ENCODE measurements around the gene ZNF74. TPM values are rescaled to one million over a fixed set of nuclear protein-coding genes. Genes with fewer than 3 reads are reported as not detected.
"Not testable (repeated sequence)": the region's sequence is repeated elsewhere in the genome, so short reads cannot be mapped to it uniquely, and the experiment has no call there.

Gene ZNF74
- 10 to 100 TPM in 1 of 2 donors, 1 to 10 TPM in 1; 6.4 to 10.0 TPM for total RNA-seq

DNA sequence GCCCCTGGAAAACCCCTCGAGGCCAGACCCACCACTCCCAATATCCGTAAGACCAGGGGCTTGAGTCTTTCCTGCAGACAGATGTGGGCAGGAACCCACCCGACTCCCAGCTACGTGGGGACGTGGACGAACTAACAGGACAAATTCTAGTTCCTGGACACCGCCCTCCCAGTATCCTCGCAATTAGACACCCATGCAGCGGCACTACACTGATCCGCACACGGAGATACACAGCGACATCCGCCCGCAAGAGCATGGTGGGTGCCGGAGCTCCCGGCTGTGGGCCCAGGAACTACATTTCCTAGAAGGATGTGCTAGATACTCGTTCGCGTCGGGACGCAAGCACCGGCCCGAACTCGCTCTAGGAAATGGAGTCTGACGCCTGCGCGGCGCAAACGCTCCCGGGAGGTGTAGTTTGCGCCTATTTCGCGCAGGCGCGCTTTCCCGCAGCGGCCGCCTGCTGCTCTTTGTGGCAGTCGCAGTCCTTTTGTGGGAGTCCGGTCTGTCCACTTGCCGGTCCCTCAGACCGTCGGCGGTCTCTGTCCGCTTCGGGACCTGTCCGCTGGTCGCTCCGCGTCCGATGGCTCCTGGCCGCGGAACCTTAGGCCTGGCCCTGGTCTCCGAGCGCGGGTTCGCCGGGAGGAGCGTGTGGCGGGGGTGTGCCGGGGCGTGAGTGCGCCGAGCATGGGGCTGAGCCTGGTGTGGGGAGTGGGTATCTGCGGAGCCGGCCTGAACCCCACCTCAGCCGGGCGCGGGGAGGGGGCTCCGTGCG lies at the start of gene ZNF74:
Gene ZNF74 (plus strand): TSS at position 447 of the 772 bp plus-strand sequence. CDS start 478 bp downstream, outside the sequence.
- peak; percentile 94 for ATAC-seq (replicated peaks)
- Mint-ChIP-seq H3K27me3 (no peaks in the 10 kb centered on the region), H3K27ac (peak within 1 kb of the TSS; percentile 89), H3K4me3 (peak within 1 kb of the TSS; percentile 86), H3K36me3 (ENCODE audit: low read depth) (no peaks in the 10 kb centered on the region), H3K4me1 (peaks cover 6% of the 10 kb centered on the region), H3K9me3 (no peaks in the 10 kb centered on the region)

DNA sequence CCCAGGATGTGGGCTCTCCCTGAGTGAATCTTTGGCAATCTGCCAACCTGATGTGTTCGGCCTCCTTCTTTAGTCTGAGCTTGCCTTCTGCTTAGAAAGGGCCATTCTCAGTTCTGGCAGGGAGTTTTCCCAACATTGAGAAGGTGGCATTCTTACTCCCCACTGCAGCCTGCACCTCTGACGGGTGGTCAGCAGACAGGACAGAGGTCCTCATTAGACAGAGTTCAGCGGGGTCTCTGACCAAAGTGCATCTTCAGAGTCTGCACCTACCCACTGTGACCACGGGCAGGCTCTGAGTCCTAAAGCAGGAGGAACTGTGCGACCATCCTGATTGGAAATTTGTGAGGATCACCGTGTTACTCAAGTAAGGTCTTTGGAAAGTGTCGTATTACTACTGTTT lies 47.4 kb upstream of the ZNF74 start:
- ATAC-seq (replicated peaks); H3K27ac Mint-ChIP-seq; H3K4me3 Mint-ChIP-seq; H3K9me3 Mint-ChIP-seq; H3K4me1 Mint-ChIP-seq; H3K36me3 Mint-ChIP-seq (ENCODE audit: low read depth); H3K27me3 Mint-ChIP-seq: not testable (repeated sequence)

DNA sequence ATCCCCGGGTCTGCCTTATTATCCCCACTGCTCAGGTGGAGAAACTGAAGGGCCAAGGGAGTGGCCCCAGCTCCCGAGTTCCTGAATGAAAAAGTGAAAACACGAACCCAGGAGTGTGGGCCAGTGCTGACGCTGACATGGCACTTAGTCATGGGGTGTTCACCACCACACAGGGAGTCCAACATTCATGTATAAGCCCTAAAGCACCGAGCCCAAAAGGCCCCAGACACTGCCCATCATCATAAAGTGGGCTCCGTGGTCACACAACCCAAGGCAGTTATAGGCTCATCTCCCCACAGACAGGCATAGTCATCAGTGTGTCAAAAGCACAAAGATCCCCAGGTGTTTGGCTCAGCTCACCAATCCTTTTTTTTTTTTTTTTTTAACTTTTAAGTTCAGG lies 41.4 kb upstream of the ZNF74 start:
- not testable (repeated sequence) for ATAC-seq (replicated peaks); H3K27me3 Mint-ChIP-seq; H3K4me3 Mint-ChIP-seq; H3K27ac Mint-ChIP-seq; H3K36me3 Mint-ChIP-seq (ENCODE audit: low read depth); H3K9me3 Mint-ChIP-seq; H3K4me1 Mint-ChIP-seq

DNA sequence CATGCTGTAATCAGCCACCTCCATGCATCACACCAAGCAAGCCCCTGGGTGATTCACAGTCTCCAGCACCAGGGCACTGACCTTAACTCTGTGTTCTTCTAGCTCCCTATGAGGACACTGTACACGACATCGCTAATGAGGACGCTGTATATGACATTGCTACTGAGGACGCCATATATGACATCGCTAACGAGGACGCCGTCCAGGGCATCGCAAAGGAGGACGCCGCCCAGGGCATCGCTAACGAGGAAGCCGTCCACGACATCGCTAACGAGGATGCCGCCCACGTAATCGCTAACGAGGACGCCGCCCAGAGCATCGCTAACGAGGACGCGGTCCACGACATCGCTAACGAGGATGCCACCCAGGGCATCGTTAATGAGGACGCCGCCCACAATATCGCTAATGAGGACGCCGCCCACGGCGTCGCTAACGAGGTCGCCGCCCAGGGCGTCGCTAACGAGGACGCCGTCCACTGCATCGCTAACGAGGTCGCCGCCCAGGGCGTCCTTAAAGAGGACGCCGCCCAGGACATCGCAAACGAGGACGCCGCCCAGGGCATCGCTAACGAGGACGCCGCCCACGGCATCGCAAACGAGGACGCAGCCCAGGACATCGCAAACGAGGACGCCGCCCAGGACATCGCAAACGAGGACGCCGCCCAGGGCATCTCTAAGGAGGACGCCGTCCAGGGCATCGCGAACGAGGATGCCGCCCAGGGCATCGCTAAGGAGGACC lies 39.5 kb upstream of the ZNF74 start:
- Mint-ChIP-seq H3K4me3 (no peak overlapping the region), H3K4me1 (no peaks in the 10 kb centered on the region), H3K36me3 (ENCODE audit: low read depth) (no peaks in the 10 kb centered on the region), H3K27me3 (no peaks in the 10 kb centered on the region), H3K27ac (no peak overlapping the region), H3K9me3 (no peaks in the 10 kb centered on the region)
- no peak for ATAC-seq (replicated peaks)

DNA sequence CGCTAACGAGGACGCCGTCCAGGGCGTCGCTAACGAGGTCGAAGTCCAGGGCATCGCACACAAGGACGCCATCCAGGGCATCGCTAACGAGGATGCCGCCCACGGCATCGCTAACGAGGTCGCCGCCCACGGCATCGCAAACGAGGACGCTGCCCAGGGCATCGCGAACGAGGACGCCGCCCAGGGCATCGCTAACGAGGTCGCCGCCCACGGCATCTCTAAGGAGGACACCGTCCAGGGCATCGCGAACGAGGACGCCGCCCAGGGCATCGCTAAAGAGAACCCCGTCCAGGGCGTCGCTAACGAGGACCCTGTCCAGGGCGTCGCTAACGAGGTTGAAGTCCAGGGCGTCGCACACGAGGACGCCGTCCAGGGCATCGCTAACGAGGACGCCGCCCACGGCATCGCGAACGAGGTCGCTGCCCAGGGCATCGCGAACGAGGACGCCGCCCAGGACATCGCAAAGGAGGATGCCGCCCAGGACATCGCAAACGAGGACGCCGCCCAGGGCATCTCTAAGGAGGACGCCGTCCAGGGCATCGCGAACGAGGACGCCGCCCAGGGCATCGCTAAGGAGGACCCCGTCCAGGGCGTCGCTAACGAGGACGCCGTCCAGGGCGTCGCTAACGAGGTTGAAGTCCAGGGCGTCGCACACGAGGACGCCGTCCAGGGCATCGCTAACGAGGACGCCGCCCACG lies 37.9 kb upstream of the ZNF74 start:
- H3K4me1 Mint-ChIP-seq; H3K4me3 Mint-ChIP-seq; H3K9me3 Mint-ChIP-seq; H3K27me3 Mint-ChIP-seq; H3K36me3 Mint-ChIP-seq (ENCODE audit: low read depth); H3K27ac Mint-ChIP-seq; ATAC-seq (replicated peaks): not testable (repeated sequence)

DNA sequence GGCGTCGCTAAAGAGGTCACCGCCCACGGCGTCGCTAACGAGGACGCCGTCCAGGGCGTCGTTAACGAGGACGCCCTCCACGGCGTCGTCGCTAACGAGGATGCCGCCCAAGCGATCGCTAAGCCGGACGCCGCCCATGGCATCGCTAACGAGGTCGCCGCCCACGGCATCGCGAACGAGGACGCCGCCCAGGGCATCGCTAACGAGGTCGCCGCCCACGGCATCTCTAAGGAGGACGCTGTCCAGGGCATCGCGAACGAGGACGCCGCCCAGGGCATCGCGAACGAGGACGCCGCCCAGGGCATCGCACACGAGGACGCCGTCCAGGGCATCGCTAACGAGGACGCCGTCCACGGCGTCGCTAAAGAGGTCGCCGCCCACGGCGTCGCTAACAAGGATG lies 37.0 kb upstream of the ZNF74 start:
- not testable (repeated sequence) for H3K4me3 Mint-ChIP-seq; ATAC-seq (replicated peaks); H3K27me3 Mint-ChIP-seq; H3K4me1 Mint-ChIP-seq; H3K9me3 Mint-ChIP-seq; H3K27ac Mint-ChIP-seq; H3K36me3 Mint-ChIP-seq (ENCODE audit: low read depth)

DNA sequence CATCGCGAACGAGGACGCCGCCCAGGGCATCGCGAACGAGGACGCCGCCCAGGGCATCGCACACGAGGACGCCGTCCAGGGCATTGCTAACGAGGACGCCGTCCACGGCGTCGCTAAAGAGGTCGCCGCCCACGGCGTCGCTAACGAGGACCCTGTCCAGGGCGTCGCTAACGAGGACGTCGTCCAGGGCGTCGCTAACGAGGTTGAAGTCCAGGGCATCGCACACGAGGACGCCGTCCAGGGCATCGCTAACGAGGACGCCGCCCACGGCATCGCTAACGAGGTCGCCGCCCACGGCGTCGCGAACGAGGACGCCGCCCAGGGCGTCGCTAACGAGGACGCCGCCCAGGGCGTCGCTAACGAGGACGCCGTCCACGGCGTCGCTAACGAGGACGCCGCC lies 36.0 kb upstream of the ZNF74 start:
- not testable (repeated sequence) for ATAC-seq (replicated peaks); H3K27me3 Mint-ChIP-seq

DNA sequence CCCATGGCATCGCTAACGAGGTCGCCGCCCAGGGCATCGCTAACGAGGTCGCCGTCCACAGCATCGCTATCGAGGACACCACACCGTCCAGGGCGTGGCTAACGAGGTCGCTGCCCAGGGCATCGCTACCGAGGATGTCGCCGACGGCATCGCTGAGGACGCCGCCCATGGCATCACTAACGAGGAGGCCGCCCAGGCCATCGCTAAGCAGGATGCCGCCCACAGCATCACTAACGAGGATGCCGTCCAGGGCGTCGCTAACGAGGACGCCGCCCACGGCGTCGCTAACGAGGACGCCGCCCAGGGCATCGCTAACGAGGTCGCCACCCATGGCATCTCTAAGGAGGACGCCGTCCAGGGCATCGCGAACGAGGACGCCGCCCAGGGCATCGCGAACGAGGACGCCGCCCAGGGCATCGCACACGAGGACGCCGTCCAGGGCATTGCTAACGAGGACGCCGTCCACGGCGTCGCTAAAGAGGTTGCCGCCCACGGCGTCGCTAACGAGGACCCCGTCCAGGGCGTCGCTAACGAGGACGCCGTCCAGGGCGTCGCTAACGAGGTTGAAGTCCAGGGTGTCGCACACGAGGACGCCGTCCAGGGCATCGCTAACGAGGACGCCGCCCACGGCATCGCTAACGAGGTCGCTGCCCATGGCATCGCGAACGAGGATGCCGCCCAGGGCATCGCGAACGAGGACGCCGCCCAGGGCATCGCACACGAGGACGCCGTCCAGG lies 35.3 kb upstream of the ZNF74 start:
- H3K9me3 Mint-ChIP-seq; H3K4me1 Mint-ChIP-seq; H3K27me3 Mint-ChIP-seq; H3K36me3 Mint-ChIP-seq (ENCODE audit: low read depth); H3K27ac Mint-ChIP-seq; ATAC-seq (replicated peaks); H3K4me3 Mint-ChIP-seq: not testable (repeated sequence)

More for the DNA sequence above, 36.0 kb upstream of the ZNF74 start:
- H3K36me3 Mint-ChIP-seq (ENCODE audit: low read depth); H3K4me1 Mint-ChIP-seq; H3K27ac Mint-ChIP-seq; H3K9me3 Mint-ChIP-seq; H3K4me3 Mint-ChIP-seq: not testable (repeated sequence)

DNA sequence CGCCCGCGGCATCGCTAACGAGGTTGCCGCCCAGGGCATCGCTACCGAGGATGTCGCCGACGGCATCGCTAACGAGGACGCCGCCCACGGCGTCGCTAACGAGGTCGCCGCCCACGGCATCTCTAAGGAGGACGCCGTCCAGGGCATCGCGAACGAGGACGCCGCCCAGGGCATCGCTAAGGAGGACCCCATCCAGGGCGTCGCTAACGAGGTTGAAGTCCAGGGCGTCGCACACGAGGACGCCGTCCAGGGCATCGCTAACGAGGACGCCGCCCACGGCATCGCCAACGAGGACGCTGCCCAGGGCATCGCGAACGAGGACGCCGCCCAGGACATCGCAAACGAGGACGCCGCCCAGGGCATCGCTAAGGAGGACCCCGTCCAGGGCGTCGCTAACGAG lies 33.7 kb upstream of the ZNF74 start:
- H3K4me3 Mint-ChIP-seq; ATAC-seq (replicated peaks); H3K36me3 Mint-ChIP-seq (ENCODE audit: low read depth); H3K27ac Mint-ChIP-seq; H3K9me3 Mint-ChIP-seq; H3K4me1 Mint-ChIP-seq; H3K27me3 Mint-ChIP-seq: not testable (repeated sequence)

DNA sequence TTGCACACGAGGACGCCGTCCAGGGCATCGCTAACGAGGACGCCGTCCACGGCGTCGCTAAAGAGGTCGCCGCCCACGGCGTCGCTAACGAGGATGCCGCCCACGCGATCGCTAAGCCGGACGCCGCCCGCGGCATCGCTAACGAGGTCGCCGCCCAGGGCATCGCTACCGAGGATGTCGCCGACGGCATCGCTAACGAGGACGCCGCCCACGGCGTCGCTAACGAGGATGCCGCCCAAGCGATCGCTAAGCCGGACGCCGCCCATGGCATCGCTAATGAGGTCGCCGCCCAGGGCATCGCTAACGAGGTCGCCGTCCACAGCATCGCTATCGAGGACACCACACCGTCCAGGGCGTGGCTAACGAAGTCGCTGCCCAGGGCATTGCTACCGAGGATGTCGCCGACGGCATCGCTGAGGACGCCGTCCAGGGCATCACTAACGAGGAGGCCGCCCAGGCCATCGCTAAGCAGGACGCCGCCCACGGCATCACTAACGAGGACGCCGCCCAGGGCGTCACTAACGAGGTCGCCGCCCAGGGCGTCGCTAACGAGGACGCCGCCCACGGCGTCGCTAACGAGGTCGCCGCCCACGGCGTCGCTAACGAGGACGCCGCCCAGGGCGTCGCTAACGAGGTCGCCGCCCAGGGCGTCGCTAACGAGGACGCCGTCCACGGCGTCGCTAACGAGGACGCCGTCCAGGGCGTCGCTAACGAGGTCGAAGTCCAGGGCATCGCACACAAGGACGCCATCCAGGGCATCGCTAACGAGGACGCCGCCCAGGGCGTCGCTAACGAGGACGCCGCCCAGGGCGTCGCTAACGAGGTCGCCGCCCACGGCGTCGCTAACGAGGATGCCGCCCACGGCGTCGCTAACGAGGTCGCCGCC lies 32.8 kb upstream of the ZNF74 start:
- not testable (repeated sequence) for H3K36me3 Mint-ChIP-seq (ENCODE audit: low read depth); ATAC-seq (replicated peaks); H3K9me3 Mint-ChIP-seq; H3K27ac Mint-ChIP-seq; H3K4me1 Mint-ChIP-seq; H3K4me3 Mint-ChIP-seq; H3K27me3 Mint-ChIP-seq

DNA sequence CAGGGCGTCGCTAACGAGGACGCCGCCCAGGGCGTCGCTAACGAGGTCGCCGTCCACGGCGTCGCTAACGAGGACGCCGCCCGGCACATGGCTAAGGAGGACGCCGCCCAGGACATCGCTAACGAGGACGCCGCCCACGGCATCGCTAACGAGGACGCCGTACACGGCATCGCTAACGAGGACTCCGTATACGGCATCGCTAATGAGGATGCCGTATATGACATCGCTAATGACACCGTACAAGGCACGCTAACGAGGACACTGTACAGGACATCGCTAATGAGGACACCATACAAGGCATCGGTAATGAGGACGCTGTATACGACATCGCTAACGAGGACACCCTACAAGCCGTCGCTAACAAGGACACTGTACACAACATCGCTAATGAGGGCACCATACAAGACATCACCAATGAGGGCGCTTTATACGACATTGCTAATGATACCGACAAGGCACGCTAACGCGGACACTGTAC lies 32.2 kb upstream of the ZNF74 start:
- not testable (repeated sequence) for H3K9me3 Mint-ChIP-seq; H3K36me3 Mint-ChIP-seq (ENCODE audit: low read depth); H3K4me1 Mint-ChIP-seq; H3K27ac Mint-ChIP-seq; H3K4me3 Mint-ChIP-seq; ATAC-seq (replicated peaks); H3K27me3 Mint-ChIP-seq

DNA sequence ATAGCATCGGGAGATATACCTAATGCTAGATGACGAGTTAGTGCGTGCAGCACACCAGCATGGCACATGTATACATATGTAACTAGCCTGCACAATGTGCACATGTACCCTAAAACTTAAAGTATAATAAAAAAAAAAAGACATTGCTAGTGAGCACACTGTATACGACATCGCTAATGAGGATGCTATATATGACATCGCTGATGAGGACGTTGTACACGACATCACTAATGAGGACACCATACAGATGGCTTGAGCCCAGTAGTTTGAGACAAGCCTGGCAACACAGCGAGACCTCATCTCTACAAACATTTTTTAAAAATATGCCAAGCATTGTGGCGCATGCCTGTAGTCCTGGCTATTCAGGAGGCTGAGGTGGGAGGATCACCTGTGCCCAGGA lies 31.5 kb upstream of the ZNF74 start:
- not testable (repeated sequence) for H3K27me3 Mint-ChIP-seq; H3K36me3 Mint-ChIP-seq (ENCODE audit: low read depth); H3K4me1 Mint-ChIP-seq; H3K9me3 Mint-ChIP-seq; ATAC-seq (replicated peaks); H3K27ac Mint-ChIP-seq; H3K4me3 Mint-ChIP-seq

DNA sequence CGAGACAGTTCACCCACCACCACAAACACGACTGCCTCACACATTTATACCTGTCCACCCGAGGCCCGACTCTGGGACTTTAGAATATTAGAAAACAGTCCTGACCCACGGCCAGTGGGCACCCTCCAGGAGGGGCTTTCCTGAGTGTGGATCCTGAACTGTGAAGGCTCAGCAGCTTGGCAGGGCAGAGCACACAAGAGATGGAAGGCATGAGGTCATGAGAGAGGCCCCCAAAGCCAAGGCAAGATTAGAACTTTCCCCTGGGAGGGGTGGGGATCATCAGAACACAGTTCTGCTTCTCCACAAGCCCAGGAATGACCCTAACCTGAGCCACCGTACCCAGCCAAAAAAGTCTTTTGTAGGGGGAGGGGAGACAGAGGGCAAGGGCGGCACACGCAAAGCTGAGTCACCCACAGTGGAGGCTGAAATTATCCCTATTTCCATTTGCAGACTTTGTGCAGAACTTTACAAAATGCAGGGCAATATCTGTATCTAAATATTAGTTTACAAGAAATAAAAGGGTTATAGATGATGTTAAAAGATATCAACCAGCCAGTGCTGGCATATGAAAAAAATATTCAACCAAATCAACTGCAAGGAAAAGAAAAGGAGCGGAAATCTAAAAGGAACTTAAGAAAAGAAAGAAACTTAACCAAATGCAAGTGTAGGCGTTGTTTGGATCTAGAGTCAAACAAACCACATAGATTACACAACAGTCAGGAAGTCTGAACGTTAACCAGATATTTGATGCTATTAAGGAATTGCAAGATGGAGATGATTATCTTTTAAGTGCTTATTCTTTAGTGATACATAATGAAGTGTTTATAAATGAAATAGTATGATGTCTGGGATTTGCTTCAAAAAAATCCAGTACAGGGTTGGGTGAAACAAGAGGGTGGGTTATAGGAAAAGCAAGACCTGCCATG lies 29.4 kb upstream of the ZNF74 start:
- not testable (repeated sequence) for H3K4me3 Mint-ChIP-seq; H3K36me3 Mint-ChIP-seq (ENCODE audit: low read depth); H3K4me1 Mint-ChIP-seq; H3K9me3 Mint-ChIP-seq; H3K27me3 Mint-ChIP-seq
- ATAC-seq (replicated peaks), result peak; percentile 29
- peak overlapping the region; percentile 65 for H3K27ac Mint-ChIP-seq

All from activated T-helper 17 cell treated with anti-CD3 and anti-CD28 coated beads, Interleukin-2, amount 50 U/mL, for 72 hours (primary cell).